GM21717 (cell line): ENCODE results near the gene NHLRC4.

ENCODE experiments used
- ATAC-seq: cut with Tn5 transposase; IDR thresholded peaks from one replicate; pipeline ENCODE4 v1.9.1; 2021; ENCODE audit warnings: mild to moderate bottlenecking, moderate library complexity; ENCODE audit not compliant: unreplicated experiment

The NHLRC4 gene

GRCh38 chr16:566475-567372, at the start of gene NHLRC4:
TSS of gene NHLRC4 (plus strand) at chr16:567005. CDS start at chr16:568048, 1,043 bp downstream.
- ATAC-seq = no peak

- no peak for ATAC-seq
These were observed 47.9 kb upstream of the NHLRC4 start for GRCh38 chr16:518858-519257.

- ATAC-seq = no peak
These were observed 47.4 kb upstream of the NHLRC4 start for GRCh38 chr16:519425-519824.

- ATAC-seq = no peak
These were observed 46.7 kb upstream of the NHLRC4 start for GRCh38 chr16:519841-520687.

GRCh38 chr16:520847-521246, 46.0 kb upstream of the NHLRC4 start:
- no peak for ATAC-seq

- ATAC-seq = no peak
These were observed 45.2 kb upstream of the NHLRC4 start for GRCh38 chr16:521381-522210.

- ATAC-seq = no peak
These were observed 44.3 kb upstream of the NHLRC4 start for GRCh38 chr16:522320-523096.

GRCh38 chr16:523097-523741, 43.6 kb upstream of the NHLRC4 start:
- ATAC-seq = no peak

- no peak for ATAC-seq
These were observed 42.3 kb upstream of the NHLRC4 start for GRCh38 chr16:524274-525040.

- no peak for ATAC-seq
These were observed 41.7 kb upstream of the NHLRC4 start for GRCh38 chr16:525123-525519.

- no peak for ATAC-seq
These were observed 41.2 kb upstream of the NHLRC4 start for GRCh38 chr16:525520-526180.

GRCh38 chr16:526181-527014, 40.4 kb upstream of the NHLRC4 start:
- ATAC-seq = peak; percentile 11

- peak; percentile 52 for ATAC-seq
These were observed 39.5 kb upstream of the NHLRC4 start, which contains the start of gene CAPN15 for GRCh38 chr16:527015-527903. TSS of gene CAPN15 (plus strand) at chr16:527712. CDS start at chr16:546839, 19,127 bp downstream.

GRCh38 chr16:528111-529011, 38.4 kb upstream of the NHLRC4 start:
- ATAC-seq = no peak

- ATAC-seq = no peak
These were observed 37.7 kb upstream of the NHLRC4 start for GRCh38 chr16:529012-529575.
